Loucy (cell line): ENCODE data around the gene SOX13.

ENCODE experiments used
- H2AFZ ChIP-seq: fragments of 200-600 bp; sonication (generic); 2 replicates; pipeline ENCODE4 v1.6.0; 2016; ENCODE audit warnings: antibody characterized with exemption, mild to moderate bottlenecking, low read length, moderate library complexity
- H3F3A ChIP-seq: fragments of 200-600 bp; 2 replicates; pipeline ENCODE4 v1.6.0; 2016; ENCODE audit warnings: antibody characterized with exemption, low read depth, mild to moderate bottlenecking
- H3K27me3 ChIP-seq: fragments of 200-600 bp; sonication (generic); 2 replicates; pipeline ENCODE4 v1.6.1; 2014; ENCODE audit warnings: low read length, mild to moderate bottlenecking; ENCODE audit not compliant: insufficient read depth, poor library complexity, severe bottlenecking
- H3K36me3 ChIP-seq: fragments of 200-600 bp; sonication (generic); 2 replicates; pipeline ENCODE4 v1.6.1; 2016; ENCODE audit warnings: low read length; ENCODE audit not compliant: insufficient read depth
- H3K4me1 ChIP-seq: fragments of 200-600 bp; sonication (generic); 2 replicates; pipeline ENCODE4 v1.5.1; 2014; ENCODE audit warnings: low read length, mild to moderate bottlenecking; ENCODE audit not compliant: insufficient read depth, poor library complexity, severe bottlenecking
- H3K4me2 ChIP-seq: fragments of 200-600 bp; sonication (generic); 2 replicates; pipeline ENCODE4 v1.6.0; 2014; ENCODE audit warnings: antibody characterized with exemption, low read length, low read depth, mild to moderate bottlenecking; ENCODE audit not compliant: poor library complexity, severe bottlenecking
- H3K4me3 ChIP-seq: fragments of 200-600 bp; sonication (generic); 2 replicates; pipeline ENCODE4 v1.5.1; 2014; ENCODE audit warnings: low read length, mild to moderate bottlenecking, mixed read lengths; ENCODE audit not compliant: poor library complexity, severe bottlenecking
- H3K79me2 ChIP-seq: fragments of 200-600 bp; sonication (generic); 2 replicates; pipeline ENCODE4 v1.6.1; 2014; ENCODE audit warnings: low read length; ENCODE audit not compliant: insufficient read depth
- H3K9ac ChIP-seq: fragments of 200-600 bp; sonication (generic); 2 replicates; pipeline ENCODE4 v1.6.0; 2014; ENCODE audit warnings: mild to moderate bottlenecking, low read depth, low read length, moderate library complexity; ENCODE audit not compliant: poor library complexity, severe bottlenecking
- H3K9me2 ChIP-seq: fragments of 200-600 bp; sonication (generic); replicated peaks from 2 replicates; pipeline ENCODE4 v1.6.1; 2016; ENCODE audit warnings: low read depth, low read length, mixed read lengths
- H3K9me3 ChIP-seq: fragments of 200-600 bp; sonication (generic); 2 replicates; pipeline ENCODE4 v1.6.1; 2014; ENCODE audit warnings: mild to moderate bottlenecking, antibody characterized with exemption, low read length, low read depth; ENCODE audit not compliant: insufficient read depth
- H4K20me1 ChIP-seq: fragments of 200-600 bp; sonication (generic); 2 replicates; pipeline ENCODE4 v1.6.0; 2014; ENCODE audit warnings: antibody characterized with exemption, low read length, mild to moderate bottlenecking; ENCODE audit not compliant: insufficient read depth, poor library complexity, severe bottlenecking
- EZH2phosphoT487 ChIP-seq: fragments of 200-600 bp; IDR thresholded peaks from 2 replicates; pipeline ENCODE4 v1.6.1; 2018; ENCODE audit warnings: antibody characterized with exemption, mild to moderate bottlenecking, moderate library complexity, borderline replicate concordance
- TF ChIP-seq, protein P1 (sequence below): fragments of 200-600 bp; sonication (generic); conservative IDR thresholded peaks from 2 replicates; pipeline ENCODE4 v1.5.1; 2014; ENCODE audit warnings: mild to moderate bottlenecking, antibody characterized with exemption, low read length

The SOX13 gene

DNA sequence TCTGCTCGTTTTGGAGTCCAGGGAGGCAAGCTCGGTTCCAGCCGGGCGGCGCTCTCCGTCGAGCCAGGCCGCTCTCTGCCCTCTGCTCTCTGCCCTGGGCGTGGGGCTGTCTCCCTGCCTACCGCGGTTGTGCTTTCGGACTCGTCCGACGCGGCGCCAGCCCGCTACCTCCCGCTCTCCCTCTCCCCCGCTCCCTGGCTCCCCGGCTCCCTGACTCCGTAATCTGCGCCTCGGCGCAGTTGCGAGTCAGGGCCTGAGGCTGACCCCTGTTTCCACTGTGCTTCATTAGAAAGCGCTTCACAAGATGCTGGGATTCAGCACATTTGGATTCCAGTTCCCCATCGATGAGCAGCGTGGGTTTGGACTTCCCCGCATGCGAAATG lies 2.2 kb downstream of the SOX13 start:
- no peak overlapping the region for H2AFZ ChIP-seq
- TF ChIP-seq, protein P1, sequence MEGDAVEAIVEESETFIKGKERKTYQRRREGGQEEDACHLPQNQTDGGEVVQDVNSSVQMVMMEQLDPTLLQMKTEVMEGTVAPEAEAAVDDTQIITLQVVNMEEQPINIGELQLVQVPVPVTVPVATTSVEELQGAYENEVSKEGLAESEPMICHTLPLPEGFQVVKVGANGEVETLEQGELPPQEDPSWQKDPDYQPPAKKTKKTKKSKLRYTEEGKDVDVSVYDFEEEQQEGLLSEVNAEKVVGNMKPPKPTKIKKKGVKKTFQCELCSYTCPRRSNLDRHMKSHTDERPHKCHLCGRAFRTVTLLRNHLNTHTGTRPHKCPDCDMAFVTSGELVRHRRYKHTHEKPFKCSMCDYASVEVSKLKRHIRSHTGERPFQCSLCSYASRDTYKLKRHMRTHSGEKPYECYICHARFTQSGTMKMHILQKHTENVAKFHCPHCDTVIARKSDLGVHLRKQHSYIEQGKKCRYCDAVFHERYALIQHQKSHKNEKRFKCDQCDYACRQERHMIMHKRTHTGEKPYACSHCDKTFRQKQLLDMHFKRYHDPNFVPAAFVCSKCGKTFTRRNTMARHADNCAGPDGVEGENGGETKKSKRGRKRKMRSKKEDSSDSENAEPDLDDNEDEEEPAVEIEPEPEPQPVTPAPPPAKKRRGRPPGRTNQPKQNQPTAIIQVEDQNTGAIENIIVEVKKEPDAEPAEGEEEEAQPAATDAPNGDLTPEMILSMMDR: no peak
- no peak for TF ChIP-seq EZH2phosphoT487
- no peak overlapping the region for H3K9ac ChIP-seq

GRCh38 chr1:204075890-204076846 lies 3.3 kb downstream of the SOX13 start:
- no peaks in the 10 kb centered on the region for H3K36me3 ChIP-seq
- no peak overlapping the region for H2AFZ ChIP-seq
- no peaks in the 10 kb centered on the region for H4K20me1 ChIP-seq
- H3K27me3 ChIP-seq: no peaks in the 10 kb centered on the region
- no peak overlapping the region for H3K9ac ChIP-seq
- H3K4me1 ChIP-seq: peaks cover 16% of the 10 kb centered on the region
- no peak overlapping the region for H3K4me3 ChIP-seq
- H3K79me2 ChIP-seq: no peaks in the 10 kb centered on the region
- no peaks in the 10 kb centered on the region for H3F3A ChIP-seq
- no peaks in the 10 kb centered on the region for H3K9me3 ChIP-seq
- no peak overlapping the region for H3K4me2 ChIP-seq
- no peak for TF ChIP-seq EZH2phosphoT487
- TF ChIP-seq, protein P1: no peak
- no peaks in the 10 kb centered on the region for H3K9me2 ChIP-seq

More for the DNA sequence above, 2.2 kb downstream of the SOX13 start:
- Histone ChIP-seq H3K27me3 (no peaks in the 10 kb centered on the region), H3K9me3 (no peaks in the 10 kb centered on the region), H3K4me2 (no peak overlapping the region), H3F3A (no peaks in the 10 kb centered on the region), H4K20me1 (no peaks in the 10 kb centered on the region), H3K4me3 (no peak overlapping the region), H3K4me1 (peaks cover 8% of the 10 kb centered on the region), H3K79me2 (no peaks in the 10 kb centered on the region), H3K36me3 (no peaks in the 10 kb centered on the region), H3K9me2 (no peaks in the 10 kb centered on the region)

DNA sequence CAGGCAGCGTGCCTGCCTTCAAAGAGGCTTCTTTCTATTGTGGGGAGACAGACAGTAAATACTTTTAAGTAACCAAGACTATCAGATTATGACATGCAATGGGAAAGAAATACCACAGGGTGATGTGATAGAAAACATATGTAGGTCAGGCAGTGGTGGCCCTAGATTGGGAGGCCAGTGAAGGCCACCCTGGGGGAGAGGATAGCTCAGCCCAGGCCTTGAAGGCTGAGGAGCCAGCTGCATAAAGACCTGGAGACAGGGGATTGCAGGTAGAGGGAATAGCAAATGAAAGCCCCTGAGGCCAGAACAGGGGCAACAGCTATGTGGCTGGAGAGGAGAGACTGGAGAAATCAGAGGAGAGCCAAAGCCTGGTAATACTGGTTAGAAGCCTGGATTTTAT lies 4.0 kb downstream of the SOX13 start:
- Histone ChIP-seq H3K27me3 (no peaks in the 10 kb centered on the region), H4K20me1 (no peaks in the 10 kb centered on the region), H3K9me3 (no peaks in the 10 kb centered on the region), H3K4me1 (peaks cover 21% of the 10 kb centered on the region), H3K9me2 (no peaks in the 10 kb centered on the region), H3K36me3 (no peaks in the 10 kb centered on the region), H3K79me2 (no peaks in the 10 kb centered on the region), H2AFZ (no peak overlapping the region), H3F3A (no peaks in the 10 kb centered on the region), H3K4me2 (no peak overlapping the region), H3K9ac (no peak overlapping the region), H3K4me3 (no peak overlapping the region)
- TF ChIP-seq EZH2phosphoT487: no peak
- TF ChIP-seq, protein P1: no peak
